ENCODE results near the gene KPRP.

Gene KPRP, protein sequence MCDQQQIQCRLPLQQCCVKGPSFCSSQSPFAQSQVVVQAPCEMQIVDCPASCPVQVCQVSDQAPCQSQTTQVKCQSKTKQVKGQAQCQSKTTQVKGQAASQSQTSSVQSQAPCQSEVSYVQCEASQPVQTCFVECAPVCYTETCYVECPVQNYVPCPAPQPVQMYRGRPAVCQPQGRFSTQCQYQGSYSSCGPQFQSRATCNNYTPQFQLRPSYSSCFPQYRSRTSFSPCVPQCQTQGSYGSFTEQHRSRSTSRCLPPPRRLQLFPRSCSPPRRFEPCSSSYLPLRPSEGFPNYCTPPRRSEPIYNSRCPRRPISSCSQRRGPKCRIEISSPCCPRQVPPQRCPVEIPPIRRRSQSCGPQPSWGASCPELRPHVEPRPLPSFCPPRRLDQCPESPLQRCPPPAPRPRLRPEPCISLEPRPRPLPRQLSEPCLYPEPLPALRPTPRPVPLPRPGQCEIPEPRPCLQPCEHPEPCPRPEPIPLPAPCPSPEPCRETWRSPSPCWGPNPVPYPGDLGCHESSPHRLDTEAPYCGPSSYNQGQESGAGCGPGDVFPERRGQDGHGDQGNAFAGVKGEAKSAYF
- 0 reads per million in 9 experiments for total RNA-seq

DNA sequence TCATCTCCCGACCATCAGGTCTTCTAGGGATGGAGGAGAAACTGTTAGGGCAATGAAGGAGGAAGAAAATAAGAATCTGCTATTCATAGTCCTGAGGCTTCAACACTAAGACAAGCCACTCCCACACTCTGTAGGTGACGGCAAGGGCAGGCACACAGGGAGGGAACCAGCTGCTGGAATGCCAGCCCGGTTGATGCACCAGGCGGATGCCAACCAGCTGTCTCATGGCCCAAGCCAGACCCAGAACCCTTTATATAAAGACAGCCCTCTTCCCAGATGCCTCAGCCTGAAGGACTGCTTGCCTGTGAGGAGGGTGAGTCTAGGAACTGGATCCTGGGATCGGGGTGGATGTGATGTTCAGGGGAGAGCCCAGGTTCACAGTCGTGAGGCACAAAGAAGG lies at the start of gene KPRP:
TSS of gene KPRP (plus strand) at position 279 of the 400 bp plus-strand sequence. CDS start 1,564 bp downstream, outside the sequence.
- Mint-ChIP-seq H3K27ac (no peak within 1 kb of the TSS), H3K9me3 (no peaks in the 10 kb centered on the region)

DNA sequence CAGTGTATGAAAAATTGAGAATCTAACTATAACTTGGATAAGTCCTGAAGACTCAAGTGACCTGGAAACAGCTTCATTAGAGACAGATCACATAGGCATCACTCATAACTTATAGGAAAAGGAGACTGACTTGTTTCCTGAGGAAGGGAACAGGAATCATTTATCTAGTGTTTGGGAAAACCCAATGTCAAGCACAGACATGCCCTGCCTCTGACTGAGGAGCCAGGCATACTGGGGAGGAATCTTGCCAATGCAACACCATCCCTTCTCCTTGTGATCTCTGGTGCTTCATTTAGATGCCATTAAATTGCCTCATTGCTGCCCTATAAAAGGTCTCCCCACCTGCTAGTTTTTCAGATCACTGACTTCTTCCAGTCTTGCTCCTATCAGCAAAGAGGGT lies 39.6 kb upstream of the KPRP start:
- DNase-seq (no peak), ATAC-seq (replicated peaks) (no peak)
- H3K4me1 Mint-ChIP-seq (ENCODE audit: low read depth in 2 of 2): no peaks in the 10 kb centered on the region
- no peak overlapping the region for H3K27ac Mint-ChIP-seq
- H3K27me3 Mint-ChIP-seq: peaks cover 21 to 47% of the 10 kb centered on the region in 2 donors
- no peak overlapping the region for H3K4me3 Mint-ChIP-seq
- no peaks in the 10 kb centered on the region for H3K36me3 Mint-ChIP-seq (ENCODE audit: insufficient read depth)
- H3K9me3 Mint-ChIP-seq: no peaks in the 10 kb centered on the region

More for the DNA sequence above, at the start of gene KPRP:
- ATAC-seq (replicated peaks): no peak
- DNase-seq: no peak
- Mint-ChIP-seq H3K4me3 (no peak within 1 kb of the TSS), H3K4me1 (ENCODE audit: low read depth in 2 of 2) (no peaks in the 10 kb centered on the region), H3K27me3 (peaks cover 60 to 69% of the 10 kb centered on the region in 2 donors), H3K36me3 (ENCODE audit: insufficient read depth) (no peaks in the 10 kb centered on the region)

DNA sequence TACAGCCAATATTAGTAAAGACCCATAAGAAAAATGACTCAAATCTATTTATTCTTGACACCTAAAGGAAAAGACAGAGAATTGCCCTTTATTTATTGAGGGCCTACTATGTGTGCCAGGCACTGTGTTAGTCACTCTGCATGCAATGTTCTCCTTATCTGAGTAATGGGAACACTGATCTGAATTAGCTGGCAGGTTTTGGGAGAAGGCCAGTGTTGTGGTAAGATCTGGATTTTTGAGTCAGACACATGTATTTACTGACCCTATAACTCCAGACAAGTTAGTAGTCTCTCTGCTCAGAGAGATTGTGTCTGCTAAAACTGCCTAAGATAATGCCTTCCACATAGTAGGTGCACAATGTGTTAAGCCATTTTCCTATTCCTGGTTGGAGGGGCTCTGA lies 32.6 kb upstream of the KPRP start:
- no peak overlapping the region for H3K27ac Mint-ChIP-seq
- H3K4me1 Mint-ChIP-seq (ENCODE audit: low read depth in 2 of 2): no peaks in the 10 kb centered on the region
- DNase-seq (no peak), ATAC-seq (replicated peaks) (no peak)
- H3K9me3 Mint-ChIP-seq: no peaks in the 10 kb centered on the region
- H3K36me3 Mint-ChIP-seq (ENCODE audit: insufficient read depth): no peaks in the 10 kb centered on the region
- no peak overlapping the region for H3K4me3 Mint-ChIP-seq
- peaks cover 12 to 30% of the 10 kb centered on the region in 2 donors for H3K27me3 Mint-ChIP-seq

DNA sequence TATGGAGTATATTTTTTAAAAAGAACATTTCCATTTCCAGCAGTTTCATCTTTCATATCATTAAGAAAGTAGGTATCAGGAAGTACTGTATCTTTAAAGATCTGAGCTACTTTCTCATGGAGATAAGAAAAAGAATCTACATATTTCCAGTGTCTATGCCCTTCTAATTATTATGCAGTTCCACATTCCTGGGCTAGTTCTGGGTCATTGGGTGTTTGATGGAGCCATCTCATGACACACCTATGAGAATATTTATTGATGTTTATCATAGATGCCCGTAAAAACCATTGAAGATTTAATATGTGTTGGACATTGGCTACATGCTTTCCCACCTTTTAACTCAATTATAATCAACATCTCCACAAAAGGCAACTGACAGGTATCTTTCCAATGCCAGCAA lies 28.8 kb upstream of the KPRP start:
- no peak overlapping the region for H3K27ac Mint-ChIP-seq
- no peaks in the 10 kb centered on the region for H3K9me3 Mint-ChIP-seq
- peaks cover 22 to 38% of the 10 kb centered on the region in 2 donors for H3K27me3 Mint-ChIP-seq
- ATAC-seq (replicated peaks) (no peak), DNase-seq (no peak)
- H3K4me3 Mint-ChIP-seq: no peak overlapping the region
- no peaks in the 10 kb centered on the region for H3K4me1 Mint-ChIP-seq (ENCODE audit: low read depth in 2 of 2)
- H3K36me3 Mint-ChIP-seq (ENCODE audit: insufficient read depth): no peaks in the 10 kb centered on the region

DNA sequence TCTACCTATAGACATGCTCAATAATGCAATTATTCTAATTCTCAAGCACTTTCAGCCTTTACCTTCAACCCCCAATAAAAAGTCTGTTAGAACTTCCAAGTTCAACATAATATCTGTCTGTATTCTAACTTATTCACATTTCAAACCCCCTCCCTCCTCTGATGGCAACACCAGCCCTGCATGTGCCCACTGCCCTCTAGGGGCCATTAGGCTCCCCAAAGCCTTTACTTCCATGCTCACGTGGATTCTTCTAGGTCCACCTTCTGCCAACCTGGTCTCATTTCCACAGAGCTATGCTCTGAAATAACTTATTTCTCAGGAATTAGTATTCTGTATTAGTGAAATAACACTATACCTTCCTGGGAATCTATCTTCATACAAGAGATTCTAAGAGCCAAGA lies 22.2 kb upstream of the KPRP start:
- no peak overlapping the region for H3K27ac Mint-ChIP-seq
- H3K27me3 Mint-ChIP-seq: peaks cover 44 to 49% of the 10 kb centered on the region in 2 donors
- ATAC-seq (replicated peaks) (no peak), DNase-seq (no peak)
- no peaks in the 10 kb centered on the region for H3K4me1 Mint-ChIP-seq (ENCODE audit: low read depth in 2 of 2)
- H3K36me3 Mint-ChIP-seq (ENCODE audit: insufficient read depth): no peaks in the 10 kb centered on the region
- no peaks in the 10 kb centered on the region for H3K9me3 Mint-ChIP-seq
- no peak overlapping the region for H3K4me3 Mint-ChIP-seq

DNA sequence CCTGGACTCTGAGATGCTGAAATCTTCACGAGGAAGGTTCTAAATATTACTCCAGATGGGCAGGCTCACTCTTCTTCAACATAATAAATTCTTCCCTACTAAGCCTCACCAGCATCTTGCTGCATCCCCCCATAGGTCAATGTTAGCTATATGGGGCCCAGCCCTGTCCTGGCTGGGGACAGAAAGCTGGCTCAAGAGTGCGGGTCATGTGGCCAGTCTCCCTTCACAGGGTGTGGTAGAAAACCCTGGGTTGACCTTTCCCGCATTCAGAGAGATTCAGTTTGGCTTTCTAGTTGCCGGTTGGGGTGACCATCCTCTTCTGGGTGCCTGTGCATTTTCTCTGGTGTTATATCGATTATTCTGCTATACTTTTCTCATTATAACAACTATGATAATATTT lies 19.8 kb upstream of the KPRP start:
- H3K27me3 Mint-ChIP-seq: peaks cover 52 to 57% of the 10 kb centered on the region in 2 donors
- H3K4me3 Mint-ChIP-seq: no peak overlapping the region
- H3K36me3 Mint-ChIP-seq (ENCODE audit: insufficient read depth): no peaks in the 10 kb centered on the region
- H3K4me1 Mint-ChIP-seq (ENCODE audit: low read depth in 2 of 2): no peaks in the 10 kb centered on the region
- H3K27ac Mint-ChIP-seq: no peak overlapping the region
- H3K9me3 Mint-ChIP-seq: no peaks in the 10 kb centered on the region
- DNase-seq (no peak), ATAC-seq (replicated peaks) (no peak)

DNA sequence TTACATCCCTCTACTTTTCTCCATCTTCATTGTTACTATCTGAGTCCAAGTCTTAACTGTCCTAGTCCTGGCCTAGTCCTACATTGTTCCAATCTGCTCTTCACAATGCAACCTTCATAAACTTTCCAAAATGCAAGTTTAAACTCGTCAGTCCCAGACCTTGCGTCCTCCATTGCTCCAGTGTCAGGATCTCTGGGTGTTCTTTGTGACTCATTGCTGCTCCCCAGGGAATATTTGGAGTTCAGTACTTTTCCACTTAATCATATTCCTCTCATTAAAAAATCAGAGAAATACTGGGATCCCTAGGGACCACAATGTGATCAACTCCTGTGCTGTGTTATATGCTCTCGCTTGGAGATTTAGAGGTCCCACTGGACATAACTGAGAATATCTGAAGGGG lies 18.0 kb upstream of the KPRP start:
- Mint-ChIP-seq H3K4me3 (no peak overlapping the region), H3K9me3 (no peaks in the 10 kb centered on the region), H3K27me3 (peaks cover 57 to 65% of the 10 kb centered on the region in 2 donors), H3K36me3 (ENCODE audit: insufficient read depth) (no peaks in the 10 kb centered on the region), H3K27ac (no peak overlapping the region), H3K4me1 (ENCODE audit: low read depth in 2 of 2) (no peaks in the 10 kb centered on the region)
- DNase-seq (no peak), ATAC-seq (replicated peaks) (no peak)

DNA sequence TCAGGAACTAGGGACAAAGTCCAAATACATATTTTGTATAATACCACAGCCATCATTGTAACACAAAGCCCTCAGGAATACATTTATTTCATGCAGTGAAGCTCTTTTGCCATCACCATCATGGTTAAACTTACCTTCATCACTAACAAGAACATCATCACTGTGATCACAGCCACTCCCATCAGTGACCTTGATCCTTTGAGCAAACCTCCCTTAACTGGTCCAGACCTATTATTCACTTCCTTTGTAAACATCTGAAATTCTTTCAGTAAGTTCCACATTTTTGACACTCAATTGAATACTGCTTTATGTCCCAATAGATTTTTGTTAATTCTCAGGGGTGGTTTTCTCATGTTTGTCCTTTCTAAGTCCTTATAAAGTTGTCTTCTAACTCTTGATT lies 16.2 kb upstream of the KPRP start:
- Mint-ChIP-seq H3K4me1 (ENCODE audit: low read depth in 2 of 2) (no peaks in the 10 kb centered on the region), H3K27me3 (peaks cover 51 to 57% of the 10 kb centered on the region in 2 donors), H3K9me3 (no peaks in the 10 kb centered on the region), H3K27ac (no peak overlapping the region), H3K4me3 (no peak overlapping the region), H3K36me3 (ENCODE audit: insufficient read depth) (no peaks in the 10 kb centered on the region)
- DNase-seq (no peak), ATAC-seq (replicated peaks) (no peak)

DNA sequence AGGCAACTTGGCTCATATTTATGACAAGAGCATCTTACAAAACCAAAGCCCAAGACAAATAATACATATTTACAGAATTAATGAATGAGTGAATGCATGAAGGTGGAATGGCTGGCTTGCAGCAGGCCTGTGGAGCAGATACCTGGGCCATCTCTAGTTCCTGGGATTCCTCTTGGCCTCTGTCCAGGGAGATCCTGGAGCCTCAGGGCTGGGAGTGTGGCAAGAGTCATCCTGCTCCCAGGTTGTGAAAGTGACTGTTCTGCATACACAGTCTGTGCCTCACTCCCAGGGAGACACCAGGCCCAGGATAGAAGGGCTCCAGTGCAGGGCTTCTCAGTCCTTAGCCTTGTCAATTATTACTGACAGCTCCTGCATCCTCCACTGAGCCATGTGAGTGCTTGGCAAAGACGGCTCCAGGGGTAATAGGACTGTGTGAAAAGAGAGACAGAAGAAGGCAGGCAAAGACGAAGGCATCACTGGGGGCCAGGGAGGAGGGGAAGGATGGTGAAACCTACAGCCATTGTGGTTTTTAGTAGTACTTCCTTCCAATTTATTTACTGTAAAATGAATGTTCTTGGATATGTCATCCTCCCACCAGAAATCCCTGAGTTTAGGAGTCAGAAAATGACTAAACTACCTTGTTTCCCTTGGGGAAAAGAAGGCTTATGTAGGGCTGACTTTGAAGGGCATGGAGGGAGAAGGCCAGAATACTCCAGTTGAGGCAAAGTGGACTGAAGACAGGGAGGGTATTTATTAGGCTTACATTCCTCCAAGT lies 14.3 kb upstream of the KPRP start:
- H3K9me3 Mint-ChIP-seq: no peaks in the 10 kb centered on the region
- no peaks in the 10 kb centered on the region for H3K4me1 Mint-ChIP-seq (ENCODE audit: low read depth in 2 of 2)
- H3K27me3 Mint-ChIP-seq: peaks cover 40% of the 10 kb centered on the region in 2 donors
- ATAC-seq (replicated peaks) (no peak), DNase-seq (no peak)
- no peaks in the 10 kb centered on the region for H3K36me3 Mint-ChIP-seq (ENCODE audit: insufficient read depth)
- no peak overlapping the region for H3K27ac Mint-ChIP-seq
- no peak overlapping the region for H3K4me3 Mint-ChIP-seq

DNA sequence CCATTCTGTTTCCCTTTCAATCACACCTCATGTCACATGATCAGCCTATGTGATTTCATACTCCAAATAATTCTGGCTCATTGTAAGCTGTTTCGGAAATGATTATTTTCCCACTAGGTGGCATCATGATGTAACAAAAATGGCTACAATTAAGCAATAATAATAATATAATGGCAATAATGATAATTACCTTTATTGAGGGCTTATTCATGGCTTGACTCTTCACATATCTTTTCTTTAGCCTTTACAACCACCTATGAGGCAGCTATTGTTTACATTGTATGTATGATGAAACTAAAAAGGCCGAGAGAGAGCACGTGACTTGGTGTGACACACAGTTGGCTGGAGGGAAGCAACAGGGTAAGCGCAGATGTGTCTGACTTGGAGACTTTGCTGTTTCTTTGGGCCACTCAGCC lies 12.5 kb upstream of the KPRP start:
- H3K27ac Mint-ChIP-seq: no peak overlapping the region
- no peaks in the 10 kb centered on the region for H3K4me1 Mint-ChIP-seq (ENCODE audit: low read depth in 2 of 2)
- DNase-seq (no peak), ATAC-seq (replicated peaks) (no peak)
- peaks cover 31 to 35% of the 10 kb centered on the region in 2 donors for H3K27me3 Mint-ChIP-seq
- no peaks in the 10 kb centered on the region for H3K9me3 Mint-ChIP-seq
- no peaks in the 10 kb centered on the region for H3K36me3 Mint-ChIP-seq (ENCODE audit: insufficient read depth)
- H3K4me3 Mint-ChIP-seq: no peak overlapping the region

DNA sequence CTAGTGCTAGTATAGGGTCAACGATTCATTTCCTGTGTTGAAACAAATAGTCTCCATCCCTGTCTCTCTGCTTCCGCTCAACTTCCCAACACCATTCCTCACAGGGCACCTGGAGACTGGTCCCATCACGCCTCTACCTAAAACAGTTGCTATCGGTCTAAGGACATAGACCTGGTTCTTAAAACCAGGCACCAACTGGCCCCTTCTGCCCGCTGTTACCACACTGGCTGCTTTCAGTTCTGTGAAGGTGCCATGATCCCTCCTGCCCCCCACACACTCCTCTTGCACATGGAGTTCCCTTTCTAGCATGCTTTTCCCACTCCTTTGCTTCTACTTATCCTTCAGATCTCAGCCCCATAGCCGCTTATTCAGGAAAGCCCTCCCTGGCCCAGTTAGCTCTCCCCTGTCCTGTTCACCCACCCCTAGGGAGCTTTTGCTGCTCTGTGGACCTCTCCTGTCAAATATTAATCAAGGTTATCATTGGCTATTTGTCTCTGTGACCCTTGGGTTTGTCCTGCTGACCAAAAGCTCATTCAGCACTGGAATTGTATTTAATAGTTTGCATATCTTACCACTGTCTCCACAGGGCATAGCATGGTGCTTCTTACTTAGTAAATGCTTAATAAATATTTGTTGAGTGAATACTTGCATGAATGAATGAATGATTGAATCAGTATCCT lies 11.9 kb upstream of the KPRP start:
- no peaks in the 10 kb centered on the region for H3K9me3 Mint-ChIP-seq
- no peaks in the 10 kb centered on the region for H3K4me1 Mint-ChIP-seq (ENCODE audit: low read depth in 2 of 2)
- no peaks in the 10 kb centered on the region for H3K36me3 Mint-ChIP-seq (ENCODE audit: insufficient read depth)
- no peak for DNase-seq
- H3K4me3 Mint-ChIP-seq: no peak overlapping the region
- peaks cover 37 to 40% of the 10 kb centered on the region in 2 donors for H3K27me3 Mint-ChIP-seq
- ATAC-seq (replicated peaks): no peak
- H3K27ac Mint-ChIP-seq: no peak overlapping the region

DNA sequence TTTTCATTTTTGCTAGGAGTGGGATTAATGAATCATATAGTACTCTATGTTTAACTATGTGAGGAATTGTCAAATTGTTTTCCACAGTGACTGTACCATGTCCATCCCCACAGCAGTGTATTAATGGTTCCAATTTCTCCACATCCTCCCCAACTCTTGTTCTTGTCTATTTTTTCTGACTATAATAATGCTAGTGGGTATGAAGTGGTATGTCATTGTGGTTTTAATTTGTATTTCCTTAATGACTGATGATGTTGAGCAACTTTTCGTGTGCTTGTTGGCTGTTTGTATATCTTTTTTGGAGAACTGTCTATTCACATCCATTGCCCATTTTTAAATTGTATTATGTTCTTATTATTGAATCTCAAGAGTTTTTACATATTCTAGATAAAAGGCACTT lies 10.0 kb upstream of the KPRP start:
- no peaks in the 10 kb centered on the region for H3K9me3 Mint-ChIP-seq
- peaks cover 39 to 42% of the 10 kb centered on the region in 2 donors for H3K27me3 Mint-ChIP-seq
- H3K27ac Mint-ChIP-seq: no peak overlapping the region
- no peak for DNase-seq
- no peaks in the 10 kb centered on the region for H3K36me3 Mint-ChIP-seq (ENCODE audit: insufficient read depth)
- no peaks in the 10 kb centered on the region for H3K4me1 Mint-ChIP-seq (ENCODE audit: low read depth in 2 of 2)
- no peak overlapping the region for H3K4me3 Mint-ChIP-seq
- no peak for ATAC-seq (replicated peaks)

DNA sequence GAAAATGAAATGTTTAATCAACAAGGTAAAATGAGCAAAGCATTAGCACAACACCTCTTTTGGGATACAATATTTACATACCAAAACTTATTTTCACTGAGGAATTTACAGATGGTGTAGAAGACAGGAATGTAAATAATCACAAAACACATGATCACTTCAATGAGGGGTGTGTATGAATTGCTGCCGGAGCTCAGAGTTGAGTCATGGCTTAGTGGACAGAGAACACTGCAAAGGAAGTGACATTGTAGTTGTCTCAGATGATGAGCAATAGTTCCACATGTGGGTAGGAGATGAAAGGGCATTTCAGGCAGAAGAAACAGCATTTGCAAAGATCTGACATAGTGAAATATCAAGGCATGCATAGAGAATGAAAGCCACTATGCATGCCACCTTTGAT lies 5.6 kb upstream of the KPRP start:
- no peaks in the 10 kb centered on the region for H3K4me1 Mint-ChIP-seq (ENCODE audit: low read depth in 2 of 2)
- no peak for DNase-seq
- ATAC-seq (replicated peaks): no peak
- no peak overlapping the region for H3K4me3 Mint-ChIP-seq
- H3K36me3 Mint-ChIP-seq (ENCODE audit: insufficient read depth): no peaks in the 10 kb centered on the region
- H3K27ac Mint-ChIP-seq: no peak overlapping the region
- no peaks in the 10 kb centered on the region for H3K9me3 Mint-ChIP-seq
- H3K27me3 Mint-ChIP-seq: peaks cover 53 to 55% of the 10 kb centered on the region in 2 donors

All from effector memory CD8-positive, alpha-beta T cell (primary cell).